Ecto neural progenitor cell (in vitro differentiated cells): ENCODE data around the gene PCDH9.

Experiments
- DNase-seq: peaks from one replicate; pipeline ENCODE4 v3.0.0-alpha.2; 2018; ENCODE audit warnings: low spot score

The PCDH9 gene

DNA sequence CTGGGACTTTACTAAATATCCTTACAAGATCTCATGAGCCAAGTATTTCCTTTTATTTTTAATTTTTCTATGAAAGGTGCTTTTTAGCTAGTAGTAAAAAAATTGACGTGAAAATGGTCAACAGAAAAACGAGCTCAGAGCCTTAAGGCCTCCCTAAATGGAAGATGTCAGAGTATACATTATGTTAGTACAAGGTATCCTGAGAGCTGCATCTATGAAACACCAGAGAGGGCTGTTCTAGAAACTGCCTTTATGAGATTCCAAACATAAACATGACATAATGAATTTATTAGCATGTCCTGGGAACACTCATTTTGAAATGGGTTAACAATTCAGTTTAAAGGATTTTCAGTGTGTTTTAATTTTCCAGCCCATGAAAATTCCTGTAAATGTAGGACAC, 146.6 kb downstream of the PCDH9 start:
- no peak for DNase-seq

DNA sequence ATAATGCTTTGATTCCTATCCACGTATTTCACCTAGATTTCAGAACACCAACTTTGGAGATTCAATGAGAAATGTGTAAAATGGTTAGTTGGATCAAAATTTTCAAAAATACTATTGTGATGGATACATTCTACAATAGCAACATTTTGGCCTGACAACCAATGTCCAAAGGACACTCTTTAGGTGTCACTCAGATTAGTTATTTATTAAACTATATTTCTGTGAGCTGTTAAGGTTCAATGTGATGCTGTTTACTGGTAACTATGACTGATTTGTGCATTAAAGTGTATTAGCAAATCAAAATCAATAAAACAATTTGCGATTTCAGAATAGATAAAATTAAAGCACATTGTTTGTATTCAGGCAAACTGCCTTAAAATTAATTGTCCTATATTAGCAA, 149.8 kb downstream of the PCDH9 start:
- no peak for DNase-seq

DNA sequence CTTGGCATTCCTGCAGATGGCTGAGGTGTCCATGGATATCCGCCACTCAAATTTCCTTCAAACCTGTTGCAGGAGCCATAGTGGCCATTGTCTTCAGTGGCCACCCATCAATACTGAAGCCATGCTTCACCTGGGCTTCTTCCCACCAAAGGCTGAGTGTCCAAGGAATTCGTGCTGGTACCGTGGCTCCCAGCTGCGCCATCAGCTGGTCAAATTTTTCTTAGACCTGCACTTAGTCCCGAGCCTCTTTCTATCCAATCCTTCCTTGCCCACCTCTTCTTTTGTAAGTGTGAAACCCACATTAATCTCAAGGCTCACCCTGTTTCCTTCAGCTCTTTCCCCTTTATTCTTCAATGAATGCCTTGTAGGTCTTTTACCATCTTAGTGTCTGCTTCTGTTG, 152.1 kb downstream of the PCDH9 start:
- DNase-seq, result no peak

DNA sequence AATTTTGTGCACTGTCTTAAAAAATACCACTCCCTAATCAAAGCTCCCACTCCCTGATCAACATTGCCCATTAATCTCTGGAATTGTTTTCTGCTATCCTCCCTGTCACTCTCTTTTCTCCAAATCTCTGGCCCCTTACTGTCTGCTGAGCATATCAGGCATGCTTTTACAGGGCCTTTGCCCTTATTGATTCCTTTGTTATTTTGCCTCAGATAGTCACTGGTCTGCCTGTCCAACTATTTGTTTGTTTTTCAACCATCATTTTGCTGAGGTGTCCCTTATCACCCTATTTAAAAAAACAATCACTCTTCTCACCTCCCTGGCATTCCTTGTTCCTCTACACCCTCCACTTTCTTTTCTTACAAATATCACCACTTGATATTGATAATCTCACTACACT, 153.0 kb downstream of the PCDH9 start:
- DNase-seq, result no peak

DNA sequence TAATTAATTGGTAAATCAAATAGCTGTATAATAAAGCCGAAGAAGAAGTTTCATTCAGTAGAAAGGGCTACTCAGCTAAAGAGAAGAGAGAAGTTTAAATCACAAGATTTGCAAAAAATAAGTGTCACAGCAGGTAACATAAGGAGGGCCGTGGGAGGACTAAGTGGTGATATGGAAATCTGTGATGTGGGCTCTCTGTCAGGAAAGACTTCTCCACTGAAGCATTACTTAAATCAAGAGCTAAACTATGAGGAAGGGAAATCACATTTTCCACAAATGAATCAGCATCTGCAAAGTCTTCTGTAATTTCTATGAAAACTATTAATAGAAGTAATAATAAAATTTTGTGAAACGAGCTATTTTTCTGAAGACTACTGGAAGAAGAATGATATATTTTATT, 153.8 kb downstream of the PCDH9 start:
- DNase-seq, result no peak

DNA sequence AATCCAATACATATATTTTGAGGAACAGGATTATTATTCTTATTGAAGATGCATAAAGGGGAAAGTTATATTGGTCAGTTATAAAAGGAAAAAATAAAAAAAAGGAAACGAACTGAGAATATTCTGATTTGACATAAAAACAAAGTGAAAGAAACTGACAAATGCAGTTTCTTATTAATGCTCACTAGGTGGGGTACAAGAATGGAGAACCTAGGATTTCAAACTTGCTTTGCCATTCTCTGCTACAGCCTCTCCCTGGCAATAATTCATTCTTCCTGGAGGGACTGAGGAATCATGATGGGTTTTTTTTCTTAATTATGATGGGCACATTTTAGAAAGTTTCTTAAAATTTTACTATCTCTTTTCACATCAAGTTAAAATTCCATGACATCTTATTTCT, 154.9 kb downstream of the PCDH9 start:
- DNase-seq, result no peak

DNA sequence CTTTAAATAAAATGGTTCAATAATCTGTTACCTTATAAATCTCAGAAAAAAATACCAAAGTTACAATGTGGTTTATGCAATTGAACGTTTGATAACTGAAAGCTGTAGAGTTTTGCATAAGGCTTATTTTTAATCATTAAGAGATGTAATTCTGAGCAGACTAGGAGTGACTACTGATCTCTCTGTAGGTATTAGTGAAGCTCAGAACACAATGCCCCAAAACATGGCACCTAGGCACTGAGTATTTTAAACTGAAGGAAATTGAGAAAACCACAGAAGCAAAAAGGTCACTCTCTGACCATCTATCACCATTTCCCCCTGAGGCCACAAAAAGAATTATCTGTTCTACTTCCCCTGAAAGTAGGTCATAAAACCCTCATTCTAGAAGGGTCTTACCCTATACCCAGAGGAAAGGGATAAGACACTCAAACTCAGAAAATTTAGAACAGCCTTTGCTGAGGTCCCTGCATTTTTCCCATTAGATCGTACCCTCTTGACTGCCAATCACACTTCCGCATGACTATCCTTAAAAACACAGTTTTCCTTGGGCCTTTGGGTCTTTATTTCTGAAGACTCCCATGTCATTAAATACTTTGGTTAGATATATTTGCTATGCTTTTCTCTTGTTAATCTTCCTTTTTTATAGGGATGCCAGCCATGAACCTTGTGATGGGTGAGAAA, 158.1 kb downstream of the PCDH9 start:
- no peak for DNase-seq

DNA sequence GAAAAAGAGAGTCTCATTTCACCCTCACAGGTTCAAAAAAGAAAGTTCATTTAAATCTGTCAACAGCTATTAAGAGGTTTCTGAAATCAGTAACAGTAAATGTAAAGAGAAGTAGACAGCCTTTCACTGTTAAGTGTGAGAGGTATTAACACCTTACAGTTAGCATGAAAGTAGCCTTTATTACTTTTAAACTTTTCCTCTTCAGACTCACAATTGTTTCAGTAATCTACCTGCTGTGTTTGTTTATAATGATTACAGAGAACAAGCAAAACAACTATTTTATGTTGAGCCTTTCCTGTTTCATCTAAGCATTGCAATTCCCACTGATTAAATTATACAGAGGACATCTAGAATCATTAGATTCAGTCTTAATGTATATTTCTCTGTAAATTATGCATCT, 159.8 kb downstream of the PCDH9 start:
- DNase-seq, result no peak

DNA sequence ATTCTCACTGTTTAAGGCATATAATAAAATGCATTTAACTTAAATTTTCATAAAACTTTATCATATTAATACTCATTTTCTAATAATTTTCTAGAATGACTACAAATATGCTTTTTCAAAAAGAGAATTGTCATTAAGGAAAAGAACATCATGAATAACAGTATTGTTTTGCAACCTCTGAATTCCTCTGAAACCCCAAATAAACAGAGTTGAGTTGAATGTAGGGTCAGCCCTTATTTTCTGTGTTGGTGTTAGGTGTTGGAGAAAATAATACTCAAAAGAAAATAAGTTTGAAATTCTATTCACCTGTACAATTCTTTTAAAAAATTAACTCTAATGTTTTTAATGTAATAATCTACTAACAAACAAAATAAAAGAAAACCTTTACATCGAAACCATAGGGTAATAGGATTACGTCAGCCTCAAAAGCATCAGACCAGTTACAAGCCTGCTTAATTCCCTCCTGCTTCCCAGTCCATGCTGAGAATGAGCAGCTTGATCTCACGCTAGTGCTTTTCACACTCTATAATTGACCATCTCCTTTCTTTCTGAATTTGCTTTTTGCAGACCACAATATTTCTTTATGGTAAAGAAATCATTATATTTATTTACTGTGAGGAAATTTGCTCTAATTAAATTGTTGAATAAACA, 160.9 kb downstream of the PCDH9 start:
- no peak for DNase-seq

DNA sequence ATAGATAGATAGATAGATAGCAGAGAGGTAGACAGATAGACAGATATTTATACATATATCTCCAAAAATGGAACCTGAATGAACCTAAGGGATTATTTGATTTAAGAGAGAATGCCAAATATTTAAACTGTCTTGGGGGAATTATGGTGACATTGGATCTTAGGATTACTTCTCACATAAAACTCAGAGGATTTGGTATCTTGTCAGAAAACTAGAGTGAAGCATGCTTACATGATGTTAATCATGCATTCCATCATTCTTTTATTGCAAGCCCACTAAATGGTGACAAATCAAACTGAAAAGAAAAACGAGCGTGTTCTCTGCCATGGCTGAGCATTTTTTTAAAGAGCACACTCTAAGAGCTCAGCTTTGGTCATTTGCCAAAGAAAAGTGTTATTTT, 165.2 kb downstream of the PCDH9 start:
- DNase-seq, result no peak

DNA sequence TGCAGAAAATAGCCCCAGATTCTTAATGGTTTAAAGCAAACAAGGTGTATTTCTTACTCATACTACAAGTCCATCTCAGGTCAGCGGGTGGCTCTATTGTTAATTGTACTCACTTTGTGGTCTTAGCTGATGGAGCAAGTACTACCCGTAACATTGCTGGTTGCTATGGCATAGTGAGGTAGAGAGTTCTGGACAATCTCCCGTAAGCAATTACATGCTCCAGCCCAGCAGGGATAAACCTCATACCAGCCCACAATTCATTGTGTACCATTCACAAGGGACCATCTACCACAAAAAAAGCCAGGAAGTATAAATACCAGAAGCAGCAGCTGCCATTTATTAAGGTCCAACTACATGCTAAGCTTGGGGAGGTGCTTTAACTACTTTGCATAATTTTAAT, 167.1 kb downstream of the PCDH9 start:
- DNase-seq, result no peak

DNA sequence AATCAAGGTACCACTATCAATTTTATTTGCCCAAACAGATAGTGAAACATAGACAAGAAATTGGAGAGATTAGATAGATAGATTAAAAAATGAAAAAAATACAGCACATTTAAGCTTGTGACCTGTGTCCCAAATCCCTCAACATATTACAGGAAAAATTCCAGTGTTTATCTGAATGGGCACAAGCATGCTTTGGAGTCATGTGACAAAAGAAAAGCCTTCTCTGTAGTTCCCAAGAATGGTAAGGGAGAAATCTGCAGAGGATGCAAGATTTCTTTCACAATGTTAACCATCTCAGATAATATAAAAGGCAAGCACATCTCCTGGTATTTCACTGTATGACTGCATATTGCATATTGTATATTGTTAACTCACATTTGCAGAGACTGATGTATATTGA, 168.0 kb downstream of the PCDH9 start:
- DNase-seq, result no peak

DNA sequence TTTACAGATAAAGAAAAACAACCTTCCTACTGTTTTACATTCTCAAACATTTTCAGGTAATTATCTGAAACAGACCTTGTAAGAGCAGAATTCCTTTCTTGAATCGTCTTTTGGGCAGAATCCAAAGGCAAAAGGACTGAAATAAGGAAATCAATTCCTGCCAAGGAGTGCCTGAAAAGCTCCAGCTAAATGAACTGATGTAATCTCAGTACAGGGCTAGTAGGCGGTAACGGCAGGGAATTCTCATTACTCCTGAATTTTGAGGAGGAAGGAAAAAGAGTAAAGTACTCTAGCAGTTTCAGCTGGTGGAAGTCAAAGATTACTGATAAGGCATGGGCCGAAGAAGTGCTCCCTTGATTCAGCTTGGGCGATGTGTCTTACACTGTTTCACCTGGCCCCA, 168.4 kb downstream of the PCDH9 start:
- no peak for DNase-seq

DNA sequence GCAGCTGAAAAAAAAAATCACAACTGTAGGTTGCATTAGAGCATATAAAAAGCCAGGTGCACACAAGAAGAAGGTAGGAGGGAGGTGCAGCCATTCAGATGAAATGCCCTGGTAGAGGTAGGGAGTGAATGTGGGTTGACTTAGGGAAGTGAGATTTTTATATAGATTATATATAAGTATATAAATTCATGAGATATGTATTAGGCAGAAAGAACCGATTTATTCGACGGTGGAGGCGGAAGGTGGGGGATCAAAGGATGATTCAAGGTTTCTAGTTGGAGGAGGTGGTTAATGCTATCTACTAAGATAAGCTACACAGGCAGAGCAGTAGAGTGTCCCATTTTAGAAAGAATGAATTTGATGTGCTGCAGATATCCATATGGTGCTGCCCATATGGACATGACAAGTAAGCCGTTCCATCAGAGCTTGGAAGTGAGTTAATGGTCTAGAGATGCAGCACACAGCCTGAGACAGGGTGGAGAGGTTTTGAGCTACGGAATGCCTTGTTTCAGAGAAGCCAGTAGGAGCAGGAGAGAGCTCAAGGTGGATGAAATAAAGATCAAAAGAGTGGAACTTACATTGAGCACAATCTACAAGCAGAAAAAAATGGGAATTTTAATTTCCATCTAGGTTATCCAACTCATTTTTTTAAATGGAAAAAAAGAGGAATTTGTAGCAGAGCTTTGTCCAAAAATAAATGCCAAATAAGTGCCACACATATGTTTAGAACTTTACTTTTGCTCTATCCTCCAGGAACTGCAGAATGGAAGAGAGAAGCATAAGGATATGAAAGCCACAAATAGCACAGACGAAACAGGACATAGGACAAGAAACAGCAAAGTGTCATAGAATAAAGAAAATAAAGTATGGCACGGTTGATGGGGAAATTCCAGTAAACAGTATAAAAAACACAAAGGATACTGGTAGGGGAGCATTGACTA, 177.3 kb downstream of the PCDH9 start:
- no peak for DNase-seq

DNA sequence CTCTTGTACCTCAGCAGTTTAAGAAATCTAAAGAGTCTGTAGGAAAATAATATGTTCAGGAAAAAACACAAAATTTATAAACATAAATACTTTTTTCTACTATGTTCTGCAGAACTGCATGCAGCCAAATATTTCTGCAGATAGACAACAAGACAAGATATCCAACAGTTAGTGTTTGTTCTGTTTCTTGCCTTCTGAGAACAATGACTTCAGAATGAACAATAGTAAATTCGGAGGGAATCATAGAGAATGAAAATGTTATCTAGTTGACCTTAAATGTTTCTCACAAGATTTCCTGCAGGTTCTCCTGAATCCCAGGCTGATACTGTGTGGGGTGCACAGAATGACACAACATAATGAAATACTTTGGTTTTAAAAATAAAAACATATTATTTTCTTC, 180.4 kb downstream of the PCDH9 start:
- no peak for DNase-seq

DNA sequence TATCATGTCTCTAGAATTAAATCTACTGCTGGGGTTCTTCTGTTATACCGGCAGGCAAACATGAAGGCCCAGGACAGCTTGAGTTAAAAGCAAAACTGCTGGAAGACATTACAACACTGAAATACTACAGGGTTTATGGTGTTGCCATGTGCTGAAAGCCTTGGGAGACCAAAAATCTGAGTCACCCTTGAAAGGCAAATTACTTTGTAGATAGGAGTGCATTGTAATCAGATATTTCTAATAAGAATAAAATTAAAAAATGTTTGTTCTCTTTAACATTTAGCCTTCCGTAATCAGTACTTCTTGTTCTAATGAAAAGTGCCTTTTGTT, 181.3 kb downstream of the PCDH9 start:
- no peak for DNase-seq

DNA sequence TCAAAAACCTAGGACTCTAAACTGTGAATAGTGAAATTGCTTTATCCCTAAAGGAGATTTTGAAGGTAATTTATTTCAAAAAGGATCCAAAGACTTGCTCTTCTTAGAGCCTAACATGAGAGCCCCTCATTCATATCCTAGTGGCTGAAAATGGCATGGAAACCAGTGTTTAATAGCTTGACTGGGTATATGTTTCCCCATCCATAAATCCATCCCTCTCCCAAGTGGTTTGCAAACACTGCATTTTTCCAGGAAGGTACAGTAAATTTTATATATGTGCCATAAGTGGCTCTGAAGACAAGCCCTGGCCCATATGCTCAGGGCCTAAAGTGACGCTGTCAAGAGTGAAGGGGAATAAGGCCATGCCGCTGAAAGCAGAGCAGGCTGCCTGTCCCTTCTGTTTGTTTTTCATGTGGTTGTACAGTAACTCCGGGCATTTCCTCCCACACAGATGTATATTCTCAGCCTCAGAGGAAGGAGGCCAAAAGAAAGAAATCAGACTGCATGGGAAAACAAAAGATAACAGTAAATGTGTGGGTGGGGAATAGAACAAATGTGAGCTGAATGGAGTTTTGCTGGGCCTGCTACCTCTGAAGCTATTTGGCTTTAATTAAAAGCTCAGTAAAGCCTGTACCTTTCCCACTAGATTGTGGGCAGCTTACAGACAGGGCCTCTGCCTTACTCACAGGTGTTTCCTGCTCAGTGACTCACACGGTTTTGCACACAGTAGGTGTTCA, 181.9 kb downstream of the PCDH9 start:
- no peak for DNase-seq

DNA sequence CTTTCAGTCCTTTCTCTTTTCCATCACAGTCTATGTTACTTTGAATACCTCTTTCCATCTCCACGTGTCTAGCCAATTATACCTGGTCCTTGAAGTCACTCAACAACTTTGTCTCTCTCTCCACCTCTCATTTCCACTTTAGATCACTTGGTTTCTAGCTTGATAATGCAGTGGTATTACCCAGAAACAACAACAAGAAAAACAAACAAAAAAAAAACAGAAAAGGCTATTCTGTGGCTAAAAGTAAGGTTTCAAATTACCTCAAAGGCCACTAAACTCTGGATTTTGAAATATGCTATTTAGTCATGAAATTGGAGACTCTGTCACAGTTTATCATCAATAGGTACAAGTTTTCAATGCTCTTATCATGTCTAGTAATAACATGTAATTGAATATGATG, 184.8 kb downstream of the PCDH9 start:
- no peak for DNase-seq

DNA sequence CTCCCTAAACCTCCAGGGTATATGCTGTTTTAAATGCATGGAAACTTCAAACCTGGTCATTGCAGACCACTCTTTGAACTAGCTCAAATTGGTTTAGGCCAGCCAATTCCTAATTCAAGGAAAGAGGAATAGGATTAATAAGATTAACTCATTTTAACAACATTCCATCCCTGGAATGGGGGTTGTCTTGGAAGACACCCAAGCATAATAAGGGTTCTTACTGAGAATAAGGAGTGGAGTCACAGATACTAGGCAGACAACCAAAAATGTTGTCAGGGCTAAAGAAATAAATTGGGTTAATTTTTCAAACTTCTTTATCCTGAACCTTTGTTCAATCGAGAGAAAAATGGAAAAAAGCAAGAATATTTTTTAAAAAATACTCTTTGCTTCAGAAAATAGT, 186.2 kb downstream of the PCDH9 start:
- DNase-seq, result no peak

DNA sequence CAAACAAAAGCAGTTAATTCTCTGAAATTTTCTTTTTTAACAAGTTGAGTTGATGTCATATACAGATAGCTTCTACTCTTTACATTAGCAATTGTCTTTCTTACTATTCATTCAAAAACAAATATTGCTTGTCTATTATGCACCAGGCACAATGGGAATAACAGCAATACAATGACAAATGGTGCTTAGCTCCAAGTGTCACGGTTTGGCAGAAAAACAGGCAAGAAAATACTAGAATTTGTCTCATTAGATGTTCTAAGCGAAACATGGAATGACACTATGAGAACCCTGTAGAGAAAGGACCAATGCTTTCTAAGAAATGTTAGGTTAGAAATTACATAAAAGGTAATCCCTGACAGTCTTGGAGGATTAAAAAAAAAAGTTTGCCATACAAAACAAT, 187.6 kb downstream of the PCDH9 start:
- DNase-seq, result no peak

DNA sequence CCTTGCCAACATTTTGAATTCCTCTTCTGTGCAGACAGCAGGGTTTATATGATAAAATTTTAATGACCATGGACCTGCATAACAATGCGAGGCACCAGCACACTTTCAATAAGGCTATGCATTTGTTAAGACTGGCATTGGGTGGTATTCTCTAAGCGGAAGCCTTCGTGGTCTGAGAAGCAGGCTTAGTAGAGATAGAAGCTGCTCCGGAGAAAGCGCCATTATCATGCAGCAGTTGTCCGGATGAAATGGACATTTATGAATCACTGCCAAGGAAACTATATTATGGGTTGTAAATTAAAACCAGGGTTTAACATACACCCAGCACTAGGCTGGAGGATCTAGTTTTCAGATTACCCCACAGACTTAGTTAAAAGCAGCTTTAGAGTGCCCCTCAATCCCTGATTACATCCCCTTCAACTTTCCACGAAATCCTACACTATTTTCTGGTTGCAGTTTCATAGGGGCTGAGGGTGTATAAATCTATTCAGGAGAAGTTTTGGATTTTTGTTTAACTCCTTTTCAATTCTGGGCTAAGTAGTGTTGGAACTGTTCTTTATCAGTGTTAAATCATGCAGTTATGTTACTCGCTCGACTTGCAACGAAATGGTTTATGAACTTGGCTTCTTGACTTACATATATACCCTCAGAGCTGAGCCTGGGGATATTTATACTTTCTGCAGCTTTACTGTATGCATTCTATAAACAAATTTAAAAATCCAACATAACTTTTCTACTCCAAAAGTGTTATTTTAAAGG, 193.3 kb downstream of the PCDH9 start:
- no peak for DNase-seq

DNA sequence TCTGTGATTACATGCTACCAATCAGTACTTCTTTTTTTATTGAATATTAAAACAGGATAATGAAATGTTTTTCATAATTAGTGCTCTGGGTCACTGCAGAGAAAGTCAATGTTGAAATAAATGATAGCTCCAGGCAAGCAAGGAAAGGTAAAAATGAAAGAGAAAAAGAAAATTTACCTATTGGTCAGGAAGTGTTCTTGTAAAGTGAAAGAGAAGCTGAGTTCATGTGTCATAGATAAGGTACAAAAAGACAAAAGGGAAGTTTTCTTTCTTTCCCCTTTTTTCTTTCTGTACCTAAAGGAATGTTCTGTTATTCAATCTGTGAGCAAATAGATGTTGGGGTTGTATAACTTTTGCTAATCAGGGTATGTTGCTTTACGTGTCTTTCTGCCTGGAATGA, 197.0 kb downstream of the PCDH9 start:
- no peak for DNase-seq
